ENCODE results near the gene HMCN1.

The HMCN1 gene

GRCh38 chr1:185933580-185933979, 199.4 kb downstream of the HMCN1 start:
- no peaks in the 10 kb centered on the region for H3K9me3 ChIP-seq (ENCODE audit: severe bottlenecking)
- no peak overlapping the region for H3K4me3 ChIP-seq (ENCODE audit: severe bottlenecking)
- no peak overlapping the region for H3K27ac ChIP-seq (ENCODE audit: poor library complexity, severe bottlenecking)
- TF ChIP-seq, protein P1, sequence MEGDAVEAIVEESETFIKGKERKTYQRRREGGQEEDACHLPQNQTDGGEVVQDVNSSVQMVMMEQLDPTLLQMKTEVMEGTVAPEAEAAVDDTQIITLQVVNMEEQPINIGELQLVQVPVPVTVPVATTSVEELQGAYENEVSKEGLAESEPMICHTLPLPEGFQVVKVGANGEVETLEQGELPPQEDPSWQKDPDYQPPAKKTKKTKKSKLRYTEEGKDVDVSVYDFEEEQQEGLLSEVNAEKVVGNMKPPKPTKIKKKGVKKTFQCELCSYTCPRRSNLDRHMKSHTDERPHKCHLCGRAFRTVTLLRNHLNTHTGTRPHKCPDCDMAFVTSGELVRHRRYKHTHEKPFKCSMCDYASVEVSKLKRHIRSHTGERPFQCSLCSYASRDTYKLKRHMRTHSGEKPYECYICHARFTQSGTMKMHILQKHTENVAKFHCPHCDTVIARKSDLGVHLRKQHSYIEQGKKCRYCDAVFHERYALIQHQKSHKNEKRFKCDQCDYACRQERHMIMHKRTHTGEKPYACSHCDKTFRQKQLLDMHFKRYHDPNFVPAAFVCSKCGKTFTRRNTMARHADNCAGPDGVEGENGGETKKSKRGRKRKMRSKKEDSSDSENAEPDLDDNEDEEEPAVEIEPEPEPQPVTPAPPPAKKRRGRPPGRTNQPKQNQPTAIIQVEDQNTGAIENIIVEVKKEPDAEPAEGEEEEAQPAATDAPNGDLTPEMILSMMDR (IDR thresholded peaks at IDR 0.05; ENCODE audit: poor library complexity, severe bottlenecking), result no peak
- no peaks in the 10 kb centered on the region for H3K4me1 ChIP-seq (ENCODE audit: insufficient read depth, poor library complexity, severe bottlenecking)
- ATAC-seq (ENCODE audit: low read depth) (no peak), DNase-seq (ENCODE audit: low spot score) (no peak)
- H3K36me3 ChIP-seq (ENCODE audit: low read depth), result no peaks in the 10 kb centered on the region
- H3K27me3 ChIP-seq (ENCODE audit: insufficient read depth, poor library complexity, severe bottlenecking), result no peaks in the 10 kb centered on the region

- Histone ChIP-seq H3K27me3 (ENCODE audit: insufficient read depth, poor library complexity, severe bottlenecking) (no peaks in the 10 kb centered on the region), H3K36me3 (ENCODE audit: low read depth) (no peaks in the 10 kb centered on the region), H3K4me3 (ENCODE audit: severe bottlenecking) (no peak overlapping the region), H3K4me1 (ENCODE audit: insufficient read depth, poor library complexity, severe bottlenecking) (no peaks in the 10 kb centered on the region), H3K9me3 (ENCODE audit: severe bottlenecking) (no peaks in the 10 kb centered on the region), H3K27ac (ENCODE audit: poor library complexity, severe bottlenecking) (no peak overlapping the region)
- no peak for ATAC-seq (ENCODE audit: low read depth)
- TF ChIP-seq, protein P1 (IDR thresholded peaks at IDR 0.05; ENCODE audit: poor library complexity, severe bottlenecking), result no peak
- DNase-seq (ENCODE audit: low spot score), result no peak
Observed at GRCh38 chr1:185934476-185935189, 200.4 kb downstream of the HMCN1 start.

GRCh38 chr1:185935360-185935759, 201.2 kb downstream of the HMCN1 start:
- H3K36me3 ChIP-seq (ENCODE audit: low read depth), result no peaks in the 10 kb centered on the region
- no peaks in the 10 kb centered on the region for H3K4me1 ChIP-seq (ENCODE audit: insufficient read depth, poor library complexity, severe bottlenecking)
- H3K9me3 ChIP-seq (ENCODE audit: severe bottlenecking), result no peaks in the 10 kb centered on the region
- DNase-seq (ENCODE audit: low spot score) (no peak), ATAC-seq (ENCODE audit: low read depth) (no peak)
- H3K27me3 ChIP-seq (ENCODE audit: insufficient read depth, poor library complexity, severe bottlenecking), result no peaks in the 10 kb centered on the region
- no peak overlapping the region for H3K4me3 ChIP-seq (ENCODE audit: severe bottlenecking)
- no peak overlapping the region for H3K27ac ChIP-seq (ENCODE audit: poor library complexity, severe bottlenecking)
- TF ChIP-seq, protein P1 (IDR thresholded peaks at IDR 0.05; ENCODE audit: poor library complexity, severe bottlenecking), result no peak

GRCh38 chr1:185936641-185937040, 202.4 kb downstream of the HMCN1 start:
- no peak for ATAC-seq (ENCODE audit: low read depth)
- TF ChIP-seq, protein P1 (IDR thresholded peaks at IDR 0.05; ENCODE audit: poor library complexity, severe bottlenecking), result no peak
- Histone ChIP-seq H3K27me3 (ENCODE audit: insufficient read depth, poor library complexity, severe bottlenecking) (no peaks in the 10 kb centered on the region), H3K4me3 (ENCODE audit: severe bottlenecking) (no peak overlapping the region), H3K4me1 (ENCODE audit: insufficient read depth, poor library complexity, severe bottlenecking) (no peaks in the 10 kb centered on the region), H3K27ac (ENCODE audit: poor library complexity, severe bottlenecking) (no peak overlapping the region), H3K9me3 (ENCODE audit: severe bottlenecking) (no peaks in the 10 kb centered on the region), H3K36me3 (ENCODE audit: low read depth) (no peaks in the 10 kb centered on the region)
- no peak for DNase-seq (ENCODE audit: low spot score)

- no peak overlapping the region for H3K4me3 ChIP-seq (ENCODE audit: severe bottlenecking)
- H3K9me3 ChIP-seq (ENCODE audit: severe bottlenecking), result no peaks in the 10 kb centered on the region
- ATAC-seq (ENCODE audit: low read depth) (no peak), DNase-seq (ENCODE audit: low spot score) (no peak)
- H3K27me3 ChIP-seq (ENCODE audit: insufficient read depth, poor library complexity, severe bottlenecking), result no peaks in the 10 kb centered on the region
- H3K36me3 ChIP-seq (ENCODE audit: low read depth), result no peaks in the 10 kb centered on the region
- TF ChIP-seq, protein P1 (IDR thresholded peaks at IDR 0.05; ENCODE audit: poor library complexity, severe bottlenecking), result no peak
- H3K27ac ChIP-seq (ENCODE audit: poor library complexity, severe bottlenecking), result no peak overlapping the region
- H3K4me1 ChIP-seq (ENCODE audit: insufficient read depth, poor library complexity, severe bottlenecking), result no peaks in the 10 kb centered on the region
Observed at GRCh38 chr1:185938396-185938795, 204.2 kb downstream of the HMCN1 start.

Data from RWPE2 (cell line).